GM12875 (cell line): Measurements from ENCODE around the gene JPH2.

Experiments used
- H3K4me3 ChIP-seq: one replicate; pipeline ENCODE4 v1.5.1; 2011; ENCODE audit warnings: low read depth, low read length, control low read depth
- TF ChIP-seq, protein P1 (sequence below): IDR thresholded peaks from 2 replicates; pipeline ENCODE4 v1.5.1; 2011; ENCODE audit warnings: low read depth, mild to moderate bottlenecking, control low read depth, inconsistent platforms, low read length, moderate library complexity, borderline replicate concordance; ENCODE audit not compliant: insufficient read depth

JPH2 gene

DNA sequence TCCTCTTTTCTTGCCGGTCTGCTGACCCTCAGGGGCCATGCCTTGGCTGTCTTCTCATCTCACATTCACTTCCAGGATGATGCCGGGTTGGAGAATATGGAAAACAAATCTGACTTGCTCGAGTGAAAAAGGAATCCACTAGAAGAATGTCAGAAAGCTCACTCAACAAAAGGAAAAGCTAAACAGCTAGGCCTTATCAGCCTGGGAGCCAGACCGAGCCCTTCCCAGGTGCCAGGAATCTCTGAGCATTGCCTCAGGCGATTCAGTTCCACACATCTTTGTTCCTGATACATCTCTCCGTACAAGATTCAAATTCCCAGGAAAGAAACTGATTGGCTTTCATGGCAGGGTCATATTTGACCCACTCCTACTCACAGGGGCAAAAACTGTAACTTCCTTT lies 32.8 kb upstream of the JPH2 start:
- no peak overlapping the region for H3K4me3 ChIP-seq
- TF ChIP-seq, protein P1, sequence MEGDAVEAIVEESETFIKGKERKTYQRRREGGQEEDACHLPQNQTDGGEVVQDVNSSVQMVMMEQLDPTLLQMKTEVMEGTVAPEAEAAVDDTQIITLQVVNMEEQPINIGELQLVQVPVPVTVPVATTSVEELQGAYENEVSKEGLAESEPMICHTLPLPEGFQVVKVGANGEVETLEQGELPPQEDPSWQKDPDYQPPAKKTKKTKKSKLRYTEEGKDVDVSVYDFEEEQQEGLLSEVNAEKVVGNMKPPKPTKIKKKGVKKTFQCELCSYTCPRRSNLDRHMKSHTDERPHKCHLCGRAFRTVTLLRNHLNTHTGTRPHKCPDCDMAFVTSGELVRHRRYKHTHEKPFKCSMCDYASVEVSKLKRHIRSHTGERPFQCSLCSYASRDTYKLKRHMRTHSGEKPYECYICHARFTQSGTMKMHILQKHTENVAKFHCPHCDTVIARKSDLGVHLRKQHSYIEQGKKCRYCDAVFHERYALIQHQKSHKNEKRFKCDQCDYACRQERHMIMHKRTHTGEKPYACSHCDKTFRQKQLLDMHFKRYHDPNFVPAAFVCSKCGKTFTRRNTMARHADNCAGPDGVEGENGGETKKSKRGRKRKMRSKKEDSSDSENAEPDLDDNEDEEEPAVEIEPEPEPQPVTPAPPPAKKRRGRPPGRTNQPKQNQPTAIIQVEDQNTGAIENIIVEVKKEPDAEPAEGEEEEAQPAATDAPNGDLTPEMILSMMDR = no peak

DNA sequence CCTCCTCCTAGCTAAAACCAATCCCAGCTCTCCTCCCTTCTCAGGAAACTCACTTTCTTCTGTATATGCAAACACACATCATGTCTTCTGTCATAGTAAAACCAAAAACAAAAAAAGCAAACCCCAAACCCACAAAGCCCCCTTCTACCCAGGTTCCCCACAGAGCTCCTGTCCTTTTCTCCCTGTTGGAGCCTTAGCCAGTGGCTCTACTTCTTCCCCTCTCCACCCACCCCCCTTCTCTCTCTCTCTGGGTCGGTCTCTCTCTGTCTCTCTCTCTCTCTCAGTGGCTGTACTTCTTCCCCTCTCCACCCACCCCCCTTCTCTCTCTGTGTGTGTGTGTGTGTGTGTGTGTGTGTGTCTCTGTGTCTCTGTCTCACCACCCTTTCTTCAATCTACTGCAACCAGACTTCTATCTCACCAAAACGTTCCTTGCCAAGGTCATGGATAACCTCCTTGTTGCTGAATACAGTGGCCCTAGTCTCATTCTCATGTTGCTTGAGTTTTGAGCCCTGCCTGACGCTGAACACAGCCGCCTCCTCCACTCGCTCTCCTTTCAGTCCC lies 32.3 kb upstream of the JPH2 start:
- TF ChIP-seq, protein P1 = no peak
- H3K4me3 ChIP-seq = no peak overlapping the region

DNA sequence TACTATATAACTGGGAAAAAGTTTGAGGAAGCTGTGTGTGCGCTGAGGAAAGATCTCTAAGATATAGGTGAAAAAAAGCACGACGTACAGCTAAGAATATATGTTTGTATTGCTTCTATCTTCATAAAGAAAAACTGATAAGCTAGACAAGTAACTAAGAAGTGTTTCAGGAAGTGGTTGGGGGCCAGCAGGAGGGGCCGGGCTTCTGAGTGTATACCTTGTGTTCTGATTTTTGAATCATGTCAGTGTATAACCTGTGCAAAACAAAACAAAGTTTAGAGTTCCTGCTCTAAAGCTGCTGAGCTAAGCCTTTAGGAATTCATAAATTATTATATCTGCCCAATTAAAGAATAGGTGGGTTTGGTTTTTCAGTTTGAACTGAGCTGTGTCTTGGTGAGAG lies 31.5 kb upstream of the JPH2 start:
- TF ChIP-seq, protein P1 = no peak
- H3K4me3 ChIP-seq = no peak overlapping the region

DNA sequence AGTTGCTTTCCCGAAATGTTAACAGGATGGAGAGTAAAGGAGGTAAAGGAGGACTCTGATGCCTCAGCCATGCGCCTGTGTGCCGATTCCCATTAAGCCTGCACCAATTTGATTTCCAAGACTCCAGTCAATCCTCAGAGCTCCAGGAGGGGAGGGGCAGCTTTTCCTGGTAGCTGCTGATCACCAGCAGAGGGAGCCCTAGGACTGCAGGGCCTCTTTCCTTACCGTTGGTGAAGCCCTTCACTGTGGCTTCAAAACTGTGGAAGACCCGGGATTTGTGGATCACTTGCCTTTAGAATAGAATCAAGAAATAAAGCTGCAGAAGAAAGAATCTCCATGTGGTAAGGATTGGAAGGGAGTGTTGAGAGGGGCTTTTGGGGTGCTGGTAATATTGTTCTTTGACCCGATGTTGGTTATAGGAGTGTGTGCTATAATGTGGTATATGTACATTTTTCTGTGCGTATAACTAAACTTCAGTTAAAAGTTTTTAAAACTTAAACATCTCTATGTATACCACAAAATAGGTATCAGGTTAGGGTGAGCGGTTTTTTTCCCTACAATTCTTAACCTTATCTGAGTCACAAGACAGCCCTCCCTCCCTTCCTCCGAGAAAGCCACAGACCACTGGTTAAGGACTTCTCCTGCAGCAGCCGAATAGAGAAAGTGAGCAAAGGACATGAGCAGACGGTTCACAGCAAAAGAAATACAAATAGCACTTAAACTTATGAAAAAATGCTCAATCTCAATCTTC lies 30.5 kb upstream of the JPH2 start:
- no peak overlapping the region for H3K4me3 ChIP-seq

DNA sequence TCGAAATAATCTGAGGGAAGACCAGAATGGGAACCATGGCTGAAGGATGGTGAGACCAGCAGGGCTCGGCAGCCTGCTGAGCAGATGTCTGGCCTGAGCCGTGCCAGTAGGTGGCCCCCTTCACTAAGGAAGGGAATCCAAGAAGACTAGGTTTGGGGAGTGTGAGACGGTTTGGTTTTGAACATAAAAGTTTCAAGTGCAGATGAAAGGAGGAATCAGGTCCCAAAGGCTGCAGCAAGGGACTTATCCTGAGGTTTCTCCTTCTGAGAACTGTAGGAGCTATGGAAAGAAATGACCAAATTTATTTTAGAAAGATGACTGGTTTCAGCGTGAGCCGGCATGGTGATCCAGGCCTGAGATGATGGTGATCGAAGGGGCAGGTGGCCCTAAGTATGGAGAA lies 28.1 kb upstream of the JPH2 start:
- TF ChIP-seq, protein P1 = peak; percentile 89

More for the DNA sequence above, 30.5 kb upstream of the JPH2 start:
- TF ChIP-seq, protein P1 = peak; percentile 92

DNA sequence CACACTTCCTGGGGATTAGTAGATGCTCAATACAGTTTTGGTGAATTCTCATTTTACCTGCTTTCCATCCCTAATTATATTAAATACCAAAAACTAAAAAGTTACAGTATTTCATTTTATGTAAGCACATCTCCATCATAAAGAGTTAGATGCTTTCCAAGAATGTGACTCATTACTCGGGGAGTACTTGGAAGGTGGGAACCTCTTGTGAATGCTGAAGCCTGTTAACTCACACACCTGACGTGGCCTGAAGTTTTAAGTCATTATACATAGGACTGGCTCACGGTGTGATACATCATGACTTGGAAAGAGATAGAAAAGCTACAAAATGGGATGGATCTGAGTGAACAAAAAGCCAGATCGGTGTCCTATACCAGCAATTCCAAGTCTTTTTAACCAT lies 25.8 kb upstream of the JPH2 start:
- TF ChIP-seq, protein P1 = no peak
- no peak overlapping the region for H3K4me3 ChIP-seq

More for the DNA sequence above, 28.1 kb upstream of the JPH2 start:
- no peak overlapping the region for H3K4me3 ChIP-seq

DNA sequence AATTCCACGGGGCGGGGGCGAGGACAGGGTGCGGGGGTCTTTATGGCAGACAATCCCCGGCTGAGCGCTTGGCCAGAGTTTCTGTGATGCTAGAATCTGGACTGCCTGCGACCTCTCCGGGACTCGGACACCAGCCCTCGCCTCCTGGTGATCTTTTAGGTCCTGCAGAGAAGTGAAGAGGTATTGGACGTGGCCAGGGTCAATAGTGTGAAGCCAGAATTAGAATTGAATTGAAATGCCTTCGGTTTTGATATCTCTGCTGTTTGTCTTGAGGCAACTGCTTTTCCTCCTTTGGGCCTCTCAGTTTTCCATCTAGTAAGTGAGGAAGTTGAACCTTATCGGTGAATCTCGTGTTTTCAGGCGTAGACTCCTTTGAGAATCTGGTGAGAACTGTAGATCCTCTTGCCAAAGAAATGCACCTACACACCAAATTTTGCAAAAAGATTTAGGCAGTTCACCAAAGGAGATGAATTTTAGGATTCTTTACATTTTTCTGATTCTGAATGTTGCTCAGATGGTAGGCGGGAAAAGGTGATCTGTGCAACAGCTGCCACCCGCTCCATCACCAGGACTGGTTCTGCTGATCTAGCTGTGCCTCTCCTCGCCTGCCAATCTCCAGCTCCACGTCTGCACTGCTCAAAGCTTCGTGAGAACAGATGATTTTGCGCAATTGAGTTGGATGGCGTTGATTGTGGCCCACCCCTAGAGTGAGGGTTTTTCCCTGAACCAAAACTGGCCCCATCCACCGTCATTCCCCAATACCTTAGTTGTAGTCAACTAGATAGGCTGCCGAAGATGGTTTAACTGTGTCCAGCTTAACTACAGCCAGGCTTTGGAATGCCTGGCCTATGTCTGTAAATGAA lies 24.4 kb upstream of the JPH2 start:
- peak overlapping the region; percentile 38 for H3K4me3 ChIP-seq
- TF ChIP-seq, protein P1 = no peak
